ENCODE data around the gene XYLT1.

The XYLT1 gene

GRCh38 chr16:17321824-17322223, 148.9 kb downstream of the XYLT1 start:
- H3K36me3 ChIP-seq (ENCODE audit: insufficient read depth, low read length): no peaks in the 10 kb centered on the region
- H3K9ac ChIP-seq (ENCODE audit: insufficient read length): no peak overlapping the region
- no peak overlapping the region for H3K27ac ChIP-seq
- H3K9me3 ChIP-seq (ENCODE audit: low read depth, low read length): no peaks in the 10 kb centered on the region
- no peak for DNase-seq (ENCODE audit: low read depth, low spot score)
- H3K4me3 ChIP-seq: no peak overlapping the region
- TF ChIP-seq FOXP2 (optimal IDR thresholded peaks at IDR 0.05; ENCODE audit: control extremely low read depth, extremely low read length, insufficient read depth) (no peak), POLR2AphosphoS5 (IDR thresholded peaks at IDR 0.05; ENCODE audit: borderline replicate concordance, low read depth, low read length) (no peak), EZH2 (IDR thresholded peaks at IDR 0.05) (no peak)

GRCh38 chr16:17320009-17320408, 150.8 kb downstream of the XYLT1 start:
- Histone ChIP-seq H3K4me3 (no peak overlapping the region), H3K9me3 (ENCODE audit: low read depth, low read length) (no peaks in the 10 kb centered on the region), H3K27ac (no peak overlapping the region), H3K9ac (ENCODE audit: insufficient read length) (no peak overlapping the region), H3K36me3 (ENCODE audit: insufficient read depth, low read length) (no peaks in the 10 kb centered on the region)
- DNase-seq (ENCODE audit: low read depth, low spot score): no peak
- TF ChIP-seq POLR2AphosphoS5 (IDR thresholded peaks at IDR 0.05; ENCODE audit: borderline replicate concordance, low read depth, low read length): no peak
- no peak for TF ChIP-seq FOXP2 (optimal IDR thresholded peaks at IDR 0.05; ENCODE audit: control extremely low read depth, extremely low read length, insufficient read depth)
- TF ChIP-seq EZH2 (IDR thresholded peaks at IDR 0.05): no peak

GRCh38 chr16:17318238-17318637, 152.5 kb downstream of the XYLT1 start:
- H3K9ac ChIP-seq (ENCODE audit: insufficient read length): no peak overlapping the region
- no peak for DNase-seq (ENCODE audit: low read depth, low spot score)

GRCh38 chr16:17316005-17316404, 154.8 kb downstream of the XYLT1 start:
- no peak for TF ChIP-seq EZH2 (IDR thresholded peaks at IDR 0.05)
- TF ChIP-seq POLR2AphosphoS5 (IDR thresholded peaks at IDR 0.05; ENCODE audit: borderline replicate concordance, low read depth, low read length): no peak
- TF ChIP-seq FOXP2 (optimal IDR thresholded peaks at IDR 0.05; ENCODE audit: control extremely low read depth, extremely low read length, insufficient read depth): no peak
- H3K9ac ChIP-seq (ENCODE audit: insufficient read length): no peak overlapping the region

More at GRCh38 chr16:17318238-17318637, 152.5 kb downstream of the XYLT1 start:
- TF ChIP-seq FOXP2 (optimal IDR thresholded peaks at IDR 0.05; ENCODE audit: control extremely low read depth, extremely low read length, insufficient read depth): no peak
- no peak for TF ChIP-seq POLR2AphosphoS5 (IDR thresholded peaks at IDR 0.05; ENCODE audit: borderline replicate concordance, low read depth, low read length)
- H3K36me3 ChIP-seq (ENCODE audit: insufficient read depth, low read length): no peaks in the 10 kb centered on the region
- H3K9me3 ChIP-seq (ENCODE audit: low read depth, low read length): no peaks in the 10 kb centered on the region
- H3K4me3 ChIP-seq: no peak overlapping the region
- H3K27ac ChIP-seq: no peak overlapping the region

GRCh38 chr16:17313793-17314547, 156.8 kb downstream of the XYLT1 start:
- H3K4me3 ChIP-seq: no peak overlapping the region
- H3K9me3 ChIP-seq (ENCODE audit: low read depth, low read length): no peaks in the 10 kb centered on the region
- TF ChIP-seq FOXP2 (optimal IDR thresholded peaks at IDR 0.05; ENCODE audit: control extremely low read depth, extremely low read length, insufficient read depth) (no peak), EZH2 (IDR thresholded peaks at IDR 0.05) (no peak), POLR2AphosphoS5 (IDR thresholded peaks at IDR 0.05; ENCODE audit: borderline replicate concordance, low read depth, low read length) (no peak)
- DNase-seq (ENCODE audit: low read depth, low spot score): no peak
- H3K9ac ChIP-seq (ENCODE audit: insufficient read length): no peak overlapping the region
- no peaks in the 10 kb centered on the region for H3K36me3 ChIP-seq (ENCODE audit: insufficient read depth, low read length)
- H3K27ac ChIP-seq: no peak overlapping the region

More at GRCh38 chr16:17316005-17316404, 154.8 kb downstream of the XYLT1 start:
- Histone ChIP-seq H3K4me3 (no peak overlapping the region), H3K9me3 (ENCODE audit: low read depth, low read length) (no peaks in the 10 kb centered on the region), H3K27ac (no peak overlapping the region), H3K36me3 (ENCODE audit: insufficient read depth, low read length) (no peaks in the 10 kb centered on the region)
- no peak for DNase-seq (ENCODE audit: low read depth, low spot score)

- Histone ChIP-seq H3K27ac (no peak overlapping the region), H3K9me3 (ENCODE audit: low read depth, low read length) (no peaks in the 10 kb centered on the region), H3K4me3 (no peak overlapping the region), H3K36me3 (ENCODE audit: insufficient read depth, low read length) (no peaks in the 10 kb centered on the region), H3K9ac (ENCODE audit: insufficient read length) (no peak overlapping the region)
- DNase-seq (ENCODE audit: low read depth, low spot score): no peak
- TF ChIP-seq EZH2 (IDR thresholded peaks at IDR 0.05) (no peak), POLR2AphosphoS5 (IDR thresholded peaks at IDR 0.05; ENCODE audit: borderline replicate concordance, low read depth, low read length) (no peak)
Observed at GRCh38 chr16:17313085-17313611, 157.6 kb downstream of the XYLT1 start.

GRCh38 chr16:17312094-17312710, 158.6 kb downstream of the XYLT1 start:
- no peak for TF ChIP-seq FOXP2 (optimal IDR thresholded peaks at IDR 0.05; ENCODE audit: control extremely low read depth, extremely low read length, insufficient read depth)
- TF ChIP-seq EZH2 (IDR thresholded peaks at IDR 0.05): no peak
- TF ChIP-seq POLR2AphosphoS5 (IDR thresholded peaks at IDR 0.05; ENCODE audit: borderline replicate concordance, low read depth, low read length): no peak
- Histone ChIP-seq H3K4me3 (no peak overlapping the region), H3K36me3 (ENCODE audit: insufficient read depth, low read length) (no peaks in the 10 kb centered on the region), H3K27ac (no peak overlapping the region), H3K9ac (ENCODE audit: insufficient read length) (no peak overlapping the region), H3K9me3 (ENCODE audit: low read depth, low read length) (no peaks in the 10 kb centered on the region)
- DNase-seq (ENCODE audit: low read depth, low spot score): no peak

- DNase-seq (ENCODE audit: low read depth, low spot score): no peak
- no peak for TF ChIP-seq POLR2AphosphoS5 (IDR thresholded peaks at IDR 0.05; ENCODE audit: borderline replicate concordance, low read depth, low read length)
- TF ChIP-seq FOXP2 (optimal IDR thresholded peaks at IDR 0.05; ENCODE audit: control extremely low read depth, extremely low read length, insufficient read depth): no peak
- no peak for TF ChIP-seq EZH2 (IDR thresholded peaks at IDR 0.05)
- Histone ChIP-seq H3K4me3 (no peak overlapping the region), H3K36me3 (ENCODE audit: insufficient read depth, low read length) (no peaks in the 10 kb centered on the region), H3K27ac (no peak overlapping the region), H3K9ac (ENCODE audit: insufficient read length) (no peak overlapping the region), H3K9me3 (ENCODE audit: low read depth, low read length) (no peaks in the 10 kb centered on the region)
Observed at GRCh38 chr16:17311333-17312093, 159.2 kb downstream of the XYLT1 start.

All from SK-N-MC (cell line).